ENCODE data around the gene RPL23.

DNA sequence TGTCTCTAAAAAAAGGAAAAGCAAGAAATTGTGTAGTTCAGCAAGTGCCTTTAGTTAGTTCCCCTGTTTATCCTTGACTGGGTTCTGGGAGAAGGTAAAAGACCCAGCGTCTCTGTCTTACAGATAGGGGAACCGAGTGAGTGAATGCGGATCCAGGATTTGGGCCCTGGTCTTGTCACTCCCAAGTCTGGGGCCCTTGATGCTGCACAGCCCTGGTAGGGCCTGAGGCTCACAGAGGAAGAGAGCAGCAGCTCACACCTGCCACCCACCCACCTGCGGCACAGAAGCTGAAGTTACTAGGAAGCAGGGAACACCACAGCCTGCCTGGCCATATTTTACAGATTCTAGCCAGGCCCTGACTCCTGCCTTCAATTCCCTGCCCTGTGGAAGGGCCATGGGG is 38.6 kb upstream of the RPL23 start:
- TF ChIP-seq POLR2A (IDR thresholded peaks at IDR 0.05; ENCODE audit: low read length) = no peak
- TF ChIP-seq GATA1 (IDR thresholded peaks at IDR 0.05; ENCODE audit: low read depth, low read length) = no peak

Measured in erythroblast (primary cell).